AG09309 (cell line): ENCODE data around the gene TNNT3.

ENCODE experiments used
- DNase-seq: peaks from one replicate; pipeline ENCODE4 v3.0.0-alpha.2; 2010; ENCODE audit warnings: low read depth
- H3K4me3 ChIP-seq: 2 replicates; pipeline ENCODE4 v1.5.1; 2011; ENCODE audit warnings: mild to moderate bottlenecking, low read depth, low read length, moderate library complexity; ENCODE audit not compliant: control insufficient read depth
- TF ChIP-seq, protein P1 (sequence below): IDR thresholded peaks from 2 replicates; pipeline ENCODE4 v1.5.1; 2011; ENCODE audit warnings: mild to moderate bottlenecking, low read depth, low read length, inconsistent platforms; ENCODE audit not compliant: insufficient read depth, control insufficient read depth; ENCODE audit errors: missing control alignments

TNNT3 gene

DNA sequence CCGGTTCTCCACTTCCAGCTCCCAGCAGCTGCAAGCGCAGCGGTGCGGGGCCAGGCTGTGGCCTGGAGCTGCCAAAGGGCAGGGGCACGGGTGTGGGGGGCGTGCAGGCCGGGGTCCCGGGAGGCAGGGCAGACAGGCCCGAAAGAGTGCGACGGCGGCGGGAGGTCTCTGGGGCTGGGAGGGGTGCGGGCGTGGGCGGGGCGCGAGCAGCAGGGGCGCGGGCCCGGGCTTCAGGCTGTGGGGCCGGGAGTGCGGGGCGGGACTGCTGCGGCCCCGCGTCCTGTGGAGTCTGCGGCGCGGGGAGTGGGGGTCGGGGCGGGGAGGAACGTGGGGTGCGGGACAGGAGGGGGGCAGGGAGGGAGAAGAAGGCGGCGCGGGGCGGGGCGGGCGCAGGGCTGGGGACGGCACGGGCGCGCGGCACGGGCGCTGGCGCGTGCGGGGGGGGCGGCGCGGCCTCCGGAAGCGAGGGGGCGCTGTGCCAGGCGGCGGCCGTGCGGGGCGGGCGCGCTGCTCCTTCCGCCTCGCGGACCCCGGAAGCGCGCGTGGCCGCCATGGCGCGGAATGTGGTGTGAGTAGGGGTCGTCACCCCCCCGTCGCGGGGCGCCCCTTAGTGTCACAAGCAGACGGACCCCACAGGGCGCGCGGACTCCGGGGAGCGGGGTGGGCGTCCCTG lies 27.4 kb downstream of the TNNT3 start, which contains the start of gene MRPL23:
Gene MRPL23 (plus strand): TSS at position 521 of the 673 bp plus-strand sequence. CDS start 31 bp downstream, at position 552.
- H3K4me3 ChIP-seq, result no peak within 1 kb of the TSS
- TF ChIP-seq, protein P1, sequence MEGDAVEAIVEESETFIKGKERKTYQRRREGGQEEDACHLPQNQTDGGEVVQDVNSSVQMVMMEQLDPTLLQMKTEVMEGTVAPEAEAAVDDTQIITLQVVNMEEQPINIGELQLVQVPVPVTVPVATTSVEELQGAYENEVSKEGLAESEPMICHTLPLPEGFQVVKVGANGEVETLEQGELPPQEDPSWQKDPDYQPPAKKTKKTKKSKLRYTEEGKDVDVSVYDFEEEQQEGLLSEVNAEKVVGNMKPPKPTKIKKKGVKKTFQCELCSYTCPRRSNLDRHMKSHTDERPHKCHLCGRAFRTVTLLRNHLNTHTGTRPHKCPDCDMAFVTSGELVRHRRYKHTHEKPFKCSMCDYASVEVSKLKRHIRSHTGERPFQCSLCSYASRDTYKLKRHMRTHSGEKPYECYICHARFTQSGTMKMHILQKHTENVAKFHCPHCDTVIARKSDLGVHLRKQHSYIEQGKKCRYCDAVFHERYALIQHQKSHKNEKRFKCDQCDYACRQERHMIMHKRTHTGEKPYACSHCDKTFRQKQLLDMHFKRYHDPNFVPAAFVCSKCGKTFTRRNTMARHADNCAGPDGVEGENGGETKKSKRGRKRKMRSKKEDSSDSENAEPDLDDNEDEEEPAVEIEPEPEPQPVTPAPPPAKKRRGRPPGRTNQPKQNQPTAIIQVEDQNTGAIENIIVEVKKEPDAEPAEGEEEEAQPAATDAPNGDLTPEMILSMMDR, result no peak

DNA sequence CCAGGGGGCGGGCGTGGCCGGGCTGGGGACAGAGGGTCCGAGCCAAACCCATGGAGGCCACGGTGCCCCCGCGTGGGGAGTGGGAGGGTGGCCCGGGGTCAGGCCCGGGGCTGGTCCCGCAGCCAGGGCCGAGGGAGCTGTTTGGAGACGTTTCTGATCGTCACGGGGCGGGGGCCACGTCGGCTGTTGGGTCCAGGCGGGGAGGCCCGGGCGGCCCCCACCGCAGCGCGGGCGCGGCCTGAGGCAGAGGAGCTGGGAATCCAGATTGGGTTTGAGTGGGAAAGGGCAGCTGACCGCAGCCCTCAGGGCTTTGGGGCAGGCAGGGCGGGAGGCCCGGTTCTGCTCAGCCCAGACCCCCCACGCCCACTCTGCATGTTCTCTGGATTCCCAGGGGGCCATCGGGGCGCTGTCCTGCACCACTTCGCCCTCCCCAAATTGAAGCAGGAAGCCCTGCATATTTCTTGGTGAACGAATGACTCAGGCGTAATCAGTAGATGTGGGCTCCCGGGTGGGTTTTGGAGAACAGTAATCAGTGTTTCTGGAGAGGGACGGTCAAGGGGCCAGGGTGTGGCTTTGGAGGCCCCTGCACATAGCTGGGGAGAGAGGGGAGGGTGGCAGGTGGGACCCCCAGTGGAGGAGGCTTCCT lies 28.2 kb downstream of the TNNT3 start:
- no peak overlapping the region for H3K4me3 ChIP-seq
- DNase-seq, result no peak
- TF ChIP-seq, protein P1, result no peak

More for the DNA sequence above, 27.4 kb downstream of the TNNT3 start, which contains the start of gene MRPL23:
- DNase-seq, result no peak

DNA sequence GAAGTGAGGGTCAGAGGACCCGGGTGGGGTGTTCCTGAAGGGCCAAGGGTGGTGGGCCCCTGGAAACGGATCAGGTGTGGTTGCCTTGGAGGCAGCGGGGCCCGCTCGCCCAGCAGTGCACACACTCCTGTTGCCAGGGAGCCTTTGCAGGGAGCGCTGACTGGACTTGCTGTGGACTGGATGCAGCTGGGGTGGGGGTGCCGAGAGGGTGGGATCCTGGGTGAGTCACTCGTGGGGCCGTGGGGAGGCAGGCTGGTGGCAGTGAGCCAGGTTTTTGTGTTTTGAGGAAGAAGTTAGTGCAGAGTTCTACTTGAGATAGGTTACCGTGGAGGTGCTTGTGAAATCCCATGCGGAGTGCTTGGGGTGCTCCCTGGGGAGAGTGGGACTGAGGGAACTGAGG lies 28.9 kb downstream of the TNNT3 start:
- TF ChIP-seq, protein P1, result no peak
- DNase-seq, result no peak
- no peak overlapping the region for H3K4me3 ChIP-seq

DNA sequence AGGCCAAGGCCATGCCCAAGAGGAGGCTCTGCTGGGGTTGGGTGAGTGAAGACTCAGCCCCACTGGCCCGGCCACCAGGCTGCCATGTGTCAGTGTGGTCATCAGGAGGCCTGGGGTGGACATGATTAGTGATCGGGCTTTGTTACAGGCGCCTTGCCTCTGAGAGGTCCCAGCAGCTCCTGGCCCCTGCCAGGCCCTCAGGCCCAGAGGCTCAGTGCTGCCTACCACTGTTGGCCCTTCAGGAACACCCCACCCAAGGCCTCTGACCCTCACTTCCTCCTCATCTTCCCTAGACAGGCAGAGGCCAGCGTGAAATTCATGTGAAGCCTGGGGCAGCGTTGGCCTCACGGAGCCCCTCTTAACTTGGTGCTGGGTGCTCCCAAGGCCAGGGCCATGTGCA lies 29.8 kb downstream of the TNNT3 start:
- TF ChIP-seq, protein P1, result no peak
- DNase-seq, result no peak

DNA sequence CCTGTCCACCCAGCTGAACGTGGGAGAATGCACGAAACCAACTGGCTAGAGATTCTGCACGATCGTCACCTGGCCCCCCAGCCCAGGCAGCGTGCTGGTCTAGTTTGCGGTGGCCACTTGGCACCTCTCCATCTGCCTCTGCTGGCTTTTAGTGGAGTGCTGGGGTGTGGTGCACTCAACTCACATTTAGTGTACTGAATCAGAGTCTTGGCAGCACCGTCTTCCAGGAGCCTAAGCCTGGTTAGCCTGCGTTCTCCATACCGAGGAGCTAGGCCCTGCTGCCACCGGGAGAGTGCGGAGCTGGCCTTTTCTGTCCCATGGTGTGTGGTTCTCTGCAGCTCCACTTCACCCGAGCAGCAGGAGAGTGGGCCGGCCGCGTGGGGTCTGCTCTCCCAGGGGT lies 30.4 kb downstream of the TNNT3 start:
- DNase-seq, result no peak
- TF ChIP-seq, protein P1, result no peak
- H3K4me3 ChIP-seq, result no peak overlapping the region

More for the DNA sequence above, 29.8 kb downstream of the TNNT3 start:
- no peak overlapping the region for H3K4me3 ChIP-seq

DNA sequence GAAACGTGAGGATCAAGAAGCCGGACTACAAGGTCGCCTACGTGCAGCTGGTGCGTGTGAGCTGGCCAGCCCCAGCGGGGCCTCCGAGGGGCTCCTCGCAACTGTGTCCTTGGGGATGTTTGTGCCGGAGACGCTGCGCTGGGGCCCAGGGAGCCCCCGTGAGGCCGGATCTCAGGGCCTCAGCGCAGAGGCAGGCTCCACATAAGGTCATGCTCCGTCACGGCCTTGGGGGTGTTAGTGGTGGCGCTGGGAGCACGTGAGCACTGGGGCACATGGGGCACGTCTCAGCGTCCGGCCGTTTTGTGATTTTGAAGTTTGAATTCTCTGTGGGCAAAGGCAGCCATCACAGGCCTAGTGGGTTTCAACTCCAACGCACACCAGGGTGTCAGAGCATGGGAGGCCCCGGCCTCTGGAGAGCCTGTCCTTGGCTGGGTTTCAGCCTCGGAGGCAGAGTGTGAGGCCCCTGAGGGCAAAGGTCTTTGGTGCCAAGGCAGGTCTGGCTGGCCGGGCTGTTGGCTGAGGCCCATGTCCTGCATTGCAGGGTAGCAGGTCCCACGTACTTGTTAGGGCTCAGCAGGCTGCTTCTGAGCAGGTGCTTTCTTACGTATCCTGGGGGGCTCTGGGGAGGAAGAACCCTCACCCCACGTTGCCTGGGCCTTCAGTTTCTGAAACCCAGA lies 33.4 kb downstream of the TNNT3 start:
- DNase-seq, result no peak
- TF ChIP-seq, protein P1, result no peak

More for the DNA sequence above, 33.4 kb downstream of the TNNT3 start:
- no peak overlapping the region for H3K4me3 ChIP-seq
